ENCODE data around the gene MMP28. TPM values are rescaled to one million over a fixed set of nuclear protein-coding genes. Genes with fewer than 3 reads are reported as not detected.
A peak's percentile ranks its signal among the peaks of the same experiment; 100 is the strongest.

The MMP28 gene
- total RNA-seq, 4 donors from 2014 or later, result 29.1 to 61.0 (median 35.2) TPM

- Histone ChIP-seq H3K36me3 (no peaks in the 10 kb centered on the region), H3K27me3 (peaks cover 0 to 6% (median 0%) of the 10 kb centered on the region in 4 donors), H3K4me1 (peaks cover 28 to 100% (median 84%) of the 10 kb centered on the region in 3 donors), H3K4me3 (no peak overlapping the region), H3K27ac (peak overlapping the region; percentile 74 to 90 (median 83)), H3K9me3 (no peaks in the 10 kb centered on the region)
- DNase-seq, result no peak
- WGBS, 2 donors, result 13 to 17% methylated on average over 1 of the region's 2 CpGs
- intact Hi-C loops (cut with DNase I), result no loop called here
- TF ChIP-seq POLR2A (IDR thresholded peaks at IDR 0.05) (no peak), CTCF (IDR thresholded peaks at IDR 0.05) (no peak)
Observed at GRCh38 chr17:35788477-35789368, 6.7 kb downstream of the MMP28 start.

- DNase-seq, result no peak
- peak overlapping the region; percentile 74 to 88 (median 78) for H3K27ac ChIP-seq
- H3K9me3 ChIP-seq, result no peaks in the 10 kb centered on the region
- TF ChIP-seq CTCF (IDR thresholded peaks at IDR 0.05) (no peak), POLR2A (IDR thresholded peaks at IDR 0.05) (no peak)
- H3K27me3 ChIP-seq, result no peaks in the 10 kb centered on the region
- intact Hi-C loops (cut with DNase I), result no loop called here
- no peak overlapping the region for H3K4me3 ChIP-seq
- H3K4me1 ChIP-seq, result peaks cover 34 to 98% (median 81%) of the 10 kb centered on the region in 3 donors
- 7 to 22% methylated on average over 3 of the region's 3 CpGs for WGBS, 2 donors
- no peaks in the 10 kb centered on the region for H3K36me3 ChIP-seq
Observed at GRCh38 chr17:35786941-35787432, 8.5 kb downstream of the MMP28 start.

GRCh38 chr17:35784895-35785294 is 10.5 kb downstream of the MMP28 start:
- Histone ChIP-seq H3K36me3 (peaks cover 0 to 7% (median 0%) of the 10 kb centered on the region in 3 donors), H3K4me3 (no peak overlapping the region), H3K27ac (peak overlapping the region; percentile 62 to 88 (median 76)), H3K4me1 (peaks cover 34 to 81% (median 71%) of the 10 kb centered on the region in 3 donors), H3K9me3 (no peaks in the 10 kb centered on the region), H3K27me3 (no peaks in the 10 kb centered on the region)
- DNase-seq, result no peak
- intact Hi-C loops (cut with DNase I), result no loop called here
- TF ChIP-seq CTCF (IDR thresholded peaks at IDR 0.05) (no peak), POLR2A (IDR thresholded peaks at IDR 0.05) (no peak)
- WGBS, 2 donors, result 75 to 83% methylated on average over 1 of the region's 2 CpGs

- DNase-seq, result no peak
- TF ChIP-seq CTCF (IDR thresholded peaks at IDR 0.05) (no peak), POLR2A (IDR thresholded peaks at IDR 0.05) (no peak)
- Histone ChIP-seq H3K27me3 (no peaks in the 10 kb centered on the region), H3K36me3 (peaks cover 0 to 36% (median 0%) of the 10 kb centered on the region in 3 donors), H3K9me3 (no peaks in the 10 kb centered on the region), H3K4me1 (peaks cover 29 to 75% (median 54%) of the 10 kb centered on the region in 3 donors), H3K4me3 (no peak overlapping the region), H3K27ac (peak overlapping the region in 3 of 4 donors; percentile 22 to 42 (median 23))
- intact Hi-C loops (cut with DNase I), result no loop called here
- WGBS, 2 donors, result 66 to 70% methylated on average over 3 of the region's 3 CpGs
Observed at GRCh38 chr17:35780950-35781349, 14.5 kb downstream of the MMP28 start.

- Histone ChIP-seq H3K4me3 (no peak overlapping the region), H3K36me3 (peaks cover 0 to 36% (median 0%) of the 10 kb centered on the region in 3 donors), H3K9me3 (no peaks in the 10 kb centered on the region), H3K27ac (peak overlapping the region; percentile 53 to 83 (median 82)), H3K27me3 (no peaks in the 10 kb centered on the region), H3K4me1 (peaks cover 26 to 75% (median 56%) of the 10 kb centered on the region in 3 donors)
- TF ChIP-seq CTCF (IDR thresholded peaks at IDR 0.05), result no peak
- TF ChIP-seq POLR2A (IDR thresholded peaks at IDR 0.05), result no peak
- no peak for DNase-seq
- 54 to 78% methylated on average over 4 to 7 of the region's 16 CpGs for WGBS, 2 donors
- intact Hi-C loops (cut with DNase I), result no loop called here
Observed at GRCh38 chr17:35778641-35779196, 16.7 kb downstream of the MMP28 start.
